Astrocyte (in vitro differentiated cells and primary cell): ENCODE measurements around the gene BZW1. TPM values are rescaled to one million over a fixed set of nuclear protein-coding genes. Genes with fewer than 3 reads are reported as not detected.
A peak's percentile ranks its signal among the peaks of the same experiment; 100 is the strongest.

Experiments
- DNase-seq: peaks from one replicate; pipeline ENCODE4 v3.0.0-alpha.2; 2010; ENCODE audit warnings: low read depth
- FAIRE-seq: peaks from 2 replicates; lab custom pipeline; 2011; peaks lifted over from hg19 to GRCh38; lab: Jason Lieb, UNC
- H2AFZ ChIP-seq: 2 replicates; pipeline ENCODE4 v1.6.0; 2012; ENCODE audit warnings: low read depth, low read length, inconsistent platforms
- H3K27ac ChIP-seq: 2 replicates; pipeline ENCODE4 v1.5.1; 2011; ENCODE audit warnings: low read depth, low read length, inconsistent platforms
- H3K27me3 ChIP-seq: 2 replicates; pipeline ENCODE4 v1.6.0; 2011; ENCODE audit warnings: low read length, inconsistent platforms; ENCODE audit not compliant: insufficient read depth
- H3K36me3 ChIP-seq: 2 replicates; pipeline ENCODE4 v1.5.1; 2011; ENCODE audit warnings: low read length, inconsistent platforms; ENCODE audit not compliant: insufficient read depth
- H3K4me1 ChIP-seq: 2 replicates; pipeline ENCODE4 v1.5.1; 2011; ENCODE audit warnings: low read length, inconsistent platforms; ENCODE audit not compliant: insufficient read depth
- H3K4me2 ChIP-seq: 2 replicates; pipeline ENCODE4 v1.6.0; 2012; ENCODE audit warnings: low read length, inconsistent platforms
- H3K4me3 ChIP-seq: 2 replicates; pipeline ENCODE4 v1.5.1; 2011; ENCODE audit warnings: low read depth, mild to moderate bottlenecking, low read length, inconsistent platforms; ENCODE audit not compliant: insufficient read depth
- H3K79me2 ChIP-seq: 2 replicates; pipeline ENCODE4 v1.6.0; 2012; ENCODE audit warnings: mild to moderate bottlenecking, low read length, inconsistent platforms; ENCODE audit not compliant: insufficient read depth
- H3K9ac ChIP-seq: 2 replicates; pipeline ENCODE4 v1.6.0; 2012; ENCODE audit warnings: mild to moderate bottlenecking, low read length, inconsistent platforms
- H3K9me3 ChIP-seq: 2 replicates; pipeline ENCODE4 v1.5.1; 2012; ENCODE audit warnings: low read depth, mild to moderate bottlenecking, low read length, inconsistent platforms; ENCODE audit not compliant: insufficient read depth
- H4K20me1 ChIP-seq: 2 replicates; pipeline ENCODE4 v1.6.0; 2012; ENCODE audit warnings: low read length, inconsistent platforms; ENCODE audit not compliant: insufficient read depth
- H3K27ac Mint-ChIP-seq: one replicate; pipeline ENCODE4 v1.8.0; 2021; ENCODE audit warnings: mild to moderate bottlenecking, mixed read lengths; ENCODE audit not compliant: unreplicated experiment
- H3K27me3 Mint-ChIP-seq: one replicate; pipeline ENCODE4 v1.8.0; 2021; ENCODE audit warnings: low read depth, mixed read lengths; ENCODE audit not compliant: unreplicated experiment
- H3K36me3 Mint-ChIP-seq: one replicate; pipeline ENCODE4 v1.8.0; 2021; ENCODE audit warnings: low read depth, mixed read lengths; ENCODE audit not compliant: unreplicated experiment
- H3K4me1 Mint-ChIP-seq: one replicate; pipeline ENCODE4 v1.8.0; 2021; ENCODE audit warnings: low read depth, mixed read lengths; ENCODE audit not compliant: unreplicated experiment
- H3K4me3 Mint-ChIP-seq: one replicate; pipeline ENCODE4 v1.8.0; 2021; ENCODE audit warnings: mild to moderate bottlenecking, moderate library complexity, mixed read lengths; ENCODE audit not compliant: unreplicated experiment
- H3K9me3 Mint-ChIP-seq: one replicate; pipeline ENCODE4 v1.8.0; 2021; ENCODE audit warnings: mild to moderate bottlenecking, mixed read lengths; ENCODE audit not compliant: unreplicated experiment
- EZH2 ChIP-seq: IDR thresholded peaks from 2 replicates; pipeline ENCODE4 v1.6.1; 2012; ENCODE audit warnings: mild to moderate bottlenecking, low read length, inconsistent platforms; ENCODE audit not compliant: insufficient read depth
- total RNA-seq: library from RNA; stranded (reverse); gene quantifications from 2 replicates; pipeline ENCODE4 v1.2.1, GENCODE V29; 2021
- TF ChIP-seq, protein P1 (sequence below): IDR thresholded peaks from 2 replicates; pipeline ENCODE4 v1.5.1; 2011; ENCODE audit warnings: low read depth, mild to moderate bottlenecking, inconsistent platforms, low read length, moderate library complexity; ENCODE audit not compliant: insufficient read depth

BZW1 gene
- total RNA-seq, 1 donor from 2014 or later = 322 TPM

DNA sequence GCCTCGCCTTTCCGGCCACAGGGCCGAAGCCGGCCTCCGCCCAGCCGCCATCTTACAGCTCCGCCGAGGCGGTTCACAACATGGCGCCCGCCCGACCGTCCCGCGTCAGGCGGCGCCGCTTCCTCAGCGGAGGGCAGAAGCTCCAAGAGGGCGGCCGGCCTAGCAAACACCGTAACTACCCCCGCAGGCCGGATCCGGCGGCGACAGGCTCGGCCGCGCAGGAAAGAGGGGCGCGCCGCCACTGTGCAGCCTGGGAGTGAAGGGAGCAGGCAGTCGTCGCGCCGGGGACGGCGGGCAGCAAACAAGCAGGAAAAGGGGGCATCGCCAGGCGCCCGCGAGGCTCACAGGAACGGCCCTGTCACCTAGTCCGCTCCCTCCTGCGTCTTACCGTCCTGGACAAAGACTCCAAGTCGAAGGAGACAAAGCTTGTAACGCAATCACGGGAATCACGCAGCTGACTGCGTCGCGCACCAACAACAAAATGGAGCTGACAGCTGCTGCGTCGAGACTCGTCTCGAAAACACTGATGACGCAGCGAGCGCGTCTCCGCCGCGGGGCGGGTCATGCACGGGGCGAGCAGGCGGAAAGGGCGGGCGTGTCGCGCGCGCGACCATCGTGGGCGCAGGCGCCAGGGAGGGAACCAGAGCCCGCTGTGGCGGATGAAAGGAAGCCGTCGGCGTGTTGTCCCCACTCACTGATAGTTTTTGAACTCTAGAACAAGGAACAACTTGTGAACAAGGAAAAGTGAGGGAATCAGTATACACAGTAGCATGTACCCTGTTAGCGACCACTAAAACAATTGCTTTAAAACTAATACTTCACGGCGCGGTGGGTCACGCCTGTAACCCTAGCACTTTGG is 52.7 kb downstream of the BZW1 start, which contains the start of gene CLK1:
CLK1 (minus strand) TSS at position 483 of the 859 bp plus-strand sequence. CDS start 2,796 bp downstream, outside the sequence.
- Histone ChIP-seq H3K36me3 (peaks cover 23% of the 10 kb centered on the region), H3K4me2 (peak within 1 kb of the TSS; percentile 87), H3K27me3 (no peaks in the 10 kb centered on the region), H3K27ac (peak within 1 kb of the TSS; percentile 99), H3K9me3 (no peaks in the 10 kb centered on the region), H2AFZ (peak within 1 kb of the TSS; percentile 83), H3K9ac (peak within 1 kb of the TSS; percentile 100), H3K4me1 (peaks cover 37% of the 10 kb centered on the region), H3K4me3 (peak within 1 kb of the TSS; percentile 100), H4K20me1 (peaks cover 47% of the 10 kb centered on the region), H3K79me2 (peaks cover 54% of the 10 kb centered on the region)
- Mint-ChIP-seq H3K27me3 (no peaks in the 10 kb centered on the region), H3K4me1 (peaks cover 16% of the 10 kb centered on the region), H3K4me3 (peak within 1 kb of the TSS; percentile 98), H3K9me3 (no peaks in the 10 kb centered on the region), H3K27ac (peak within 1 kb of the TSS; percentile 99), H3K36me3 (peaks cover 9% of the 10 kb centered on the region)
- no peak for FAIRE-seq
- no peak for TF ChIP-seq EZH2
- TF ChIP-seq, protein P1, sequence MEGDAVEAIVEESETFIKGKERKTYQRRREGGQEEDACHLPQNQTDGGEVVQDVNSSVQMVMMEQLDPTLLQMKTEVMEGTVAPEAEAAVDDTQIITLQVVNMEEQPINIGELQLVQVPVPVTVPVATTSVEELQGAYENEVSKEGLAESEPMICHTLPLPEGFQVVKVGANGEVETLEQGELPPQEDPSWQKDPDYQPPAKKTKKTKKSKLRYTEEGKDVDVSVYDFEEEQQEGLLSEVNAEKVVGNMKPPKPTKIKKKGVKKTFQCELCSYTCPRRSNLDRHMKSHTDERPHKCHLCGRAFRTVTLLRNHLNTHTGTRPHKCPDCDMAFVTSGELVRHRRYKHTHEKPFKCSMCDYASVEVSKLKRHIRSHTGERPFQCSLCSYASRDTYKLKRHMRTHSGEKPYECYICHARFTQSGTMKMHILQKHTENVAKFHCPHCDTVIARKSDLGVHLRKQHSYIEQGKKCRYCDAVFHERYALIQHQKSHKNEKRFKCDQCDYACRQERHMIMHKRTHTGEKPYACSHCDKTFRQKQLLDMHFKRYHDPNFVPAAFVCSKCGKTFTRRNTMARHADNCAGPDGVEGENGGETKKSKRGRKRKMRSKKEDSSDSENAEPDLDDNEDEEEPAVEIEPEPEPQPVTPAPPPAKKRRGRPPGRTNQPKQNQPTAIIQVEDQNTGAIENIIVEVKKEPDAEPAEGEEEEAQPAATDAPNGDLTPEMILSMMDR = no peak
- peak; percentile 80 for DNase-seq

DNA sequence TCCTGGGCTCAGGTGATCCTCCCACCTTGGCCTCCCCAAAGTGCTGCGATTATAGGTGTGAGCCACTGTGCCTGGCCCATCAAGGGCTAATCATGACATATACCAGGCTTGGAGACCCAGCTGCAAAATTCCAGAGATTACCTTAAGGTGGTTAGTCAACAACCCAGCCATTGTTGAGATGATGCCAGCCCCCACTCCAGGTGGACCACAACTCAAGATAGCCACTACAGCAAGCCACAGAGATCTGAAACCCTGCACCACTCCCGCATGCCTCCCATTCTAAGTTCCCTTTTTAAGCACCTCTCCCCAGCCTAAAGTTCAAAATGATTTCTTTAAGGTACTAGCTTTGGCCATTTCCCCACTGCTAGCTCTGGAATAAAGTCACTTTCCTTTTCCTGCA is 57.3 kb downstream of the BZW1 start:
- peaks cover 3% of the 10 kb centered on the region for H3K36me3 ChIP-seq
- Mint-ChIP-seq H3K36me3 (peaks cover 6% of the 10 kb centered on the region), H3K27me3 (no peaks in the 10 kb centered on the region), H3K9me3 (no peaks in the 10 kb centered on the region), H3K4me1 (no peaks in the 10 kb centered on the region), H3K27ac (no peak overlapping the region), H3K4me3 (no peak overlapping the region)
- no peak overlapping the region for H3K4me3 ChIP-seq
- FAIRE-seq (no peak), DNase-seq (no peak)
- peaks cover 8% of the 10 kb centered on the region for H3K79me2 ChIP-seq
- H3K4me1 ChIP-seq = peaks cover 14% of the 10 kb centered on the region
- no peak for TF ChIP-seq EZH2
- TF ChIP-seq, protein P1 = no peak
- no peak overlapping the region for H3K27ac ChIP-seq
- no peaks in the 10 kb centered on the region for H3K9me3 ChIP-seq
- H3K4me2 ChIP-seq = no peak overlapping the region
- peaks cover under 1% of the 10 kb centered on the region for H4K20me1 ChIP-seq
- H3K27me3 ChIP-seq = no peaks in the 10 kb centered on the region
- no peak overlapping the region for H2AFZ ChIP-seq
- no peak overlapping the region for H3K9ac ChIP-seq

DNA sequence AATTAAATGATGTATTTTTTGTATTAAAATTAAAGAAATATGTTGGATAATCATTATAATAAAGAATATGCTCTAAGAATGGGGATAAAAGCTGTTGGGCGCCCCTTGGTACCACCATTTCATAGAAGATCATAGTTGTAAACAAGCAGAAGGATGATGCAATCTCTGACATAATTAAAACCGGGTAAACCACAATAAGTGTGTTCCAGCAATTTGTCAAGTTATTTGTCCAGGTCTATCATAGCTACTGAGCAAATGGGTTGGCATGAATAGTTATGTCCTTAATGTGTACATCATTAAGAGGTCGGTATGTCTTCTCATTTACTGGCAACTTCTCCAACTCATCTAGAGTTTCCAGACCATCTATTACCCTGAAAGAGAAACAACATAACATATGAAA is 59.4 kb downstream of the BZW1 start:
- FAIRE-seq (no peak), DNase-seq (no peak)
- Mint-ChIP-seq H3K9me3 (no peaks in the 10 kb centered on the region), H3K27ac (no peak overlapping the region), H3K4me3 (no peak overlapping the region), H3K27me3 (no peaks in the 10 kb centered on the region), H3K4me1 (no peaks in the 10 kb centered on the region), H3K36me3 (peaks cover 18% of the 10 kb centered on the region)
- no peaks in the 10 kb centered on the region for H3K9me3 ChIP-seq
- H3K27me3 ChIP-seq = no peaks in the 10 kb centered on the region
- H3K4me2 ChIP-seq = no peak overlapping the region
- H3K27ac ChIP-seq = no peak overlapping the region
- peaks cover 8% of the 10 kb centered on the region for H3K4me1 ChIP-seq
- no peak for TF ChIP-seq EZH2
- TF ChIP-seq, protein P1 = no peak
- no peaks in the 10 kb centered on the region for H3K79me2 ChIP-seq
- H3K36me3 ChIP-seq = peaks cover 14% of the 10 kb centered on the region
- H3K4me3 ChIP-seq = no peak overlapping the region
- no peaks in the 10 kb centered on the region for H4K20me1 ChIP-seq
- H2AFZ ChIP-seq = no peak overlapping the region
- no peak overlapping the region for H3K9ac ChIP-seq
